ENCODE data around the gene KCTD5.

The KCTD5 gene

DNA sequence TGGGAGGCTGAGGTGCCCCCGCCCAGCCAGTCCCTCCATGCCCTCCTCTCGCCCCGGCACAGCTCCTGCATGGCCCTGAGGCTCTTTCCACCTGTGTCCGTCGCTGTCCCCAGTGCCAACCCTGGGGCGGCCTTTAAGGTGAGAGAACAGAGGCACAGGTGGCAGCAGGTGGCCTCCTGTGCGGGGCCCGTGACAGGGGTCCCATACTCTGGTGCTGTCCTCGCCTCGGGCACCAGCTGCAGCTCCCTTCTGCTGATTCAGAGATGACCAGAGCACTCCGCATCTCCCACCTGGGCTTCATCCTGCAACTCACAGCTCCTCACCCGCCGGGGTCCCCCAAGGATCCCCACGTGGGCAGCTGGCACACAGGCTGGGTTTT lies 29.7 kb downstream of the KCTD5 start:
- peaks cover 5% of the 10 kb centered on the region for H3K36me3 Mint-ChIP-seq (ENCODE audit: low read depth)
- H3K4me3 Mint-ChIP-seq, result no peak overlapping the region
- TF ChIP-seq, protein P1, sequence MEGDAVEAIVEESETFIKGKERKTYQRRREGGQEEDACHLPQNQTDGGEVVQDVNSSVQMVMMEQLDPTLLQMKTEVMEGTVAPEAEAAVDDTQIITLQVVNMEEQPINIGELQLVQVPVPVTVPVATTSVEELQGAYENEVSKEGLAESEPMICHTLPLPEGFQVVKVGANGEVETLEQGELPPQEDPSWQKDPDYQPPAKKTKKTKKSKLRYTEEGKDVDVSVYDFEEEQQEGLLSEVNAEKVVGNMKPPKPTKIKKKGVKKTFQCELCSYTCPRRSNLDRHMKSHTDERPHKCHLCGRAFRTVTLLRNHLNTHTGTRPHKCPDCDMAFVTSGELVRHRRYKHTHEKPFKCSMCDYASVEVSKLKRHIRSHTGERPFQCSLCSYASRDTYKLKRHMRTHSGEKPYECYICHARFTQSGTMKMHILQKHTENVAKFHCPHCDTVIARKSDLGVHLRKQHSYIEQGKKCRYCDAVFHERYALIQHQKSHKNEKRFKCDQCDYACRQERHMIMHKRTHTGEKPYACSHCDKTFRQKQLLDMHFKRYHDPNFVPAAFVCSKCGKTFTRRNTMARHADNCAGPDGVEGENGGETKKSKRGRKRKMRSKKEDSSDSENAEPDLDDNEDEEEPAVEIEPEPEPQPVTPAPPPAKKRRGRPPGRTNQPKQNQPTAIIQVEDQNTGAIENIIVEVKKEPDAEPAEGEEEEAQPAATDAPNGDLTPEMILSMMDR (IDR thresholded peaks at IDR 0.05), result no peak
- DNase-seq, result no peak
- H3K27me3 Mint-ChIP-seq (ENCODE audit: low read depth, poor library complexity), result peaks cover 26% of the 10 kb centered on the region
- no peaks in the 10 kb centered on the region for H3K4me1 Mint-ChIP-seq
- no peaks in the 10 kb centered on the region for H3K9me3 Mint-ChIP-seq
- no peak overlapping the region for H3K27ac Mint-ChIP-seq

DNA sequence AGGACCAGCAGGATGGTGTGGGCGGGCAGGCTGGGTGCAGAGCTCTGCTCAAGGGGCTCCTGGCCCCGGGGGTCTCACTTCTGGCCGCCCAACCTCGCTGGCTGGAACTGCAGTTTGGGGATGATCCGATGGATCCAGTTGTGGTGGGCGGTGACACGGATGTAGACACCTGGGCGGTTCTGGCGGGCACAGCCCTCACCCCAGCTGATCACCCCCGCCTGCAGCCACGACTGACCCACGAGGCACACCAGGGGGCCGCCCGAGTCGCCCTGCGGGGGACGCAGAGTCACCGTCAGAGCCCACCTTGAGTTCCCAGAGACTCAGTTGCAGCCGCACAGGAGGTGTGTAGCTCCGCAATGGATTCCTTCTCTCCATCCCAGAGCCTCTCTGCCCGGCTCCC lies 30.2 kb downstream of the KCTD5 start:
- no peak for DNase-seq
- no peaks in the 10 kb centered on the region for H3K9me3 Mint-ChIP-seq
- peaks cover 5% of the 10 kb centered on the region for H3K36me3 Mint-ChIP-seq (ENCODE audit: low read depth)
- no peaks in the 10 kb centered on the region for H3K4me1 Mint-ChIP-seq
- TF ChIP-seq, protein P1 (IDR thresholded peaks at IDR 0.05), result no peak
- H3K4me3 Mint-ChIP-seq, result no peak overlapping the region
- peaks cover 29% of the 10 kb centered on the region for H3K27me3 Mint-ChIP-seq (ENCODE audit: low read depth, poor library complexity)
- no peak overlapping the region for H3K27ac Mint-ChIP-seq

DNA sequence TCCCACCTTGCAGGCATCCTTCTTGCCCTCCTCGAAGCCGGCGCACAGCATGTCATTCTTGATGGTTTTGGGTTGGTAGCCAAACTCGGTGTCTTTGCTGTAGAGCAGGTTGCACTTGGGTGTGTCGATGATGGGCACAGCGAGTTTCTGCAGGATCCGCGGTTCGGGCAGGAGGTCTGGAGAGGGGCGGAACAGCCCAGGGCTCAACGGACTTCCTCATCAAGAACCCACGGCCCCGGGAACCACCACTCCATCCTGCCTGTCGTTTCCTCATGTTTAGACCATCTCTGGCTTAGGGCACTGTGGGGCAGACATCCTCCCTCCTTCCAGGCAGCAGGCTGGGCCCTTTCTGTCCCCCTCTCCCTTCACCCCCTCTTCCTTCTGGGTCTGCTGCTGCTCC lies 31.2 kb downstream of the KCTD5 start:
- TF ChIP-seq, protein P1 (IDR thresholded peaks at IDR 0.05), result no peak

DNA sequence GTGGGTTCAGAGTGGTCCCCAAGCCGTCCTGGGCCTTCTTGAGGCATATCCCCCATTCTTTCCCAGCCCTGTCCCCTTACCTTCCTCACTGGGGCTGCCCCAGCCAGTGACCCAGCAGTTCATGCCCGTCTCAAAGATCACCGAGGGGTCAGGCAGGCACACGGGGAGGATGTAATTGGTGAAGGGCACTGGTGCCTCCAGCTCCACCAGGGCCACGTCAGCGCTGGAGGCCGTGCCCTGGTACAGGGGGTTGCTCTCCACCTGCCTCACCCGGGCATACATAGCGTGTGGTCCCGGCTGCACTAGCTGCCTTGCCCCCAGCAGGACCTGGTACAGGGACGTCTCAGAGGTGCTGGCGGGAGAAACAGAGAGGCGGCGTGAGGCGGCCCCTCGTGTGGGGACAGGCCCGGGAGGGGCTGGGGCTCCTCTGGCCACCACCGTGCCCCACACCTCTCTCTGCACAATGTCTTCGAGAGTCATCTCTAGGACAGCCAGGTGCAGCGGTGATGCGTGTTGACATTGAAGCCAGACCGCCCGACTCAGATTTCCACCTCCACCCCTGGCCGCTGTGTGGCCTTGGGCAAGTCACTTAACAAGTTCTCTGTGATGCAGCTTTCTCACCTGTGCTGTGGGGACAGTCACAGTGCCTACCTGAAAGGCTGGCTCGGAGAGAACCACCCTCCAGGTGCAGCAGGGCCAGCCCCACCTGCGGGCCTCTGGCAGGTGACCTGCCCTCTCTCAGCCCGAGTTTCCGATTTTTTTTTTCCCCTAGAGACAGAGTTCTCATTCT lies 31.9 kb downstream of the KCTD5 start:
- DNase-seq, result no peak
- H3K4me1 Mint-ChIP-seq, result no peaks in the 10 kb centered on the region
- no peak overlapping the region for H3K4me3 Mint-ChIP-seq
- TF ChIP-seq, protein P1 (IDR thresholded peaks at IDR 0.05), result no peak
- H3K27ac Mint-ChIP-seq, result no peak overlapping the region
- no peaks in the 10 kb centered on the region for H3K36me3 Mint-ChIP-seq (ENCODE audit: low read depth)
- peaks cover 29% of the 10 kb centered on the region for H3K27me3 Mint-ChIP-seq (ENCODE audit: low read depth, poor library complexity)
- H3K9me3 Mint-ChIP-seq, result no peaks in the 10 kb centered on the region

More for the DNA sequence above, 31.2 kb downstream of the KCTD5 start:
- no peak for DNase-seq
- no peak overlapping the region for H3K27ac Mint-ChIP-seq
- no peaks in the 10 kb centered on the region for H3K9me3 Mint-ChIP-seq
- H3K4me3 Mint-ChIP-seq, result no peak overlapping the region
- H3K4me1 Mint-ChIP-seq, result no peaks in the 10 kb centered on the region
- no peaks in the 10 kb centered on the region for H3K36me3 Mint-ChIP-seq (ENCODE audit: low read depth)
- peaks cover 29% of the 10 kb centered on the region for H3K27me3 Mint-ChIP-seq (ENCODE audit: low read depth, poor library complexity)

DNA sequence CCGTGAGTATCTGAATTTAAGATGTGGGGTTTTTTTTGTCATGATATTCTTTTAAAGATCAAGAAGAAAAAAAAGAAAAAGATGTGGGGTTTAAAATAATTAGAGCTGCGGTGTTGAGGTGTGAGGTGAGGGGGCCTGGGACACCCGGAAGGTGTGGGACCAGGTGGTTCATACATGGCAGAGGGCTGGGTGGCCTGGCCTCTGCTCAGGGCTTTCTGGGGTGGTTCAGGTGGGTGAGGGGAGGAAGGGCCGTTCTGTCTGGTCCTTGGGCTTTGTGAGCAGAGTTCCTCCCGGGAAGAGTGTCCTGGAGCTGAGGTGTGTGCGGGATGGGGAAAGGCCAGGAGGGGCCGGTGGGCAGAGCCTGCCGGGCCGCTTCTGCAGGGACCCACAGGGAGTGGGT lies 32.7 kb downstream of the KCTD5 start:
- DNase-seq, result no peak
- Mint-ChIP-seq H3K27ac (no peak overlapping the region), H3K9me3 (no peaks in the 10 kb centered on the region), H3K4me3 (peak overlapping the region; percentile 14), H3K27me3 (ENCODE audit: low read depth, poor library complexity) (peaks cover 29% of the 10 kb centered on the region), H3K36me3 (ENCODE audit: low read depth) (no peaks in the 10 kb centered on the region), H3K4me1 (no peaks in the 10 kb centered on the region)
- TF ChIP-seq, protein P1 (IDR thresholded peaks at IDR 0.05), result no peak

DNA sequence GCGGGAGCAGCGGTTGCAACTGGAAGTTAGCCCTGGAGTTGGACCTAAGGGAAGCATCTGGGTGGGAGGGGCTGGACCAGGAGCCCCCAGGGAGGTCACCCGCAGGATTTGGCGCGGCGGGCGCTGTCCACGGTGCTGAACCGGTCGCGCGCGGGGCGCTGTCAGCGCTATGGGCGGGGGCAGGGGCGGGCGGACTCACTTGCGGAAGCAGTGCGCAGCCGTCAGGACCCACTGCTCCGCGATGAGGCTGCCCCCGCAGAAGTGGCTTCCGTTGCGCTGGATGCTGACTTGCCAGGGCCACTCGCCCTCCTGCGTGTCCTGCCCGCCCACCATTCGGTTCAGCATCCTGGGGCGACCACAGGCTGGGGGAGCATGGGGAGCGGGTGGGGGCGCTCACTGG lies 33.2 kb downstream of the KCTD5 start:
- peaks cover 29% of the 10 kb centered on the region for H3K27me3 Mint-ChIP-seq (ENCODE audit: low read depth, poor library complexity)

More for the DNA sequence above, 33.2 kb downstream of the KCTD5 start:
- Mint-ChIP-seq H3K36me3 (ENCODE audit: low read depth) (no peaks in the 10 kb centered on the region), H3K4me3 (no peak overlapping the region), H3K27ac (no peak overlapping the region), H3K9me3 (no peaks in the 10 kb centered on the region), H3K4me1 (no peaks in the 10 kb centered on the region)
- TF ChIP-seq, protein P1 (IDR thresholded peaks at IDR 0.05), result no peak
- DNase-seq, result peak; percentile 93

Data from nephron progenitor cell (in vitro differentiated cells).